ENCODE results near the gene CTAGE6. TPM values are rescaled to one million over a fixed set of nuclear protein-coding genes. Genes with fewer than 3 reads are reported as not detected.
"Not testable (repeated sequence)": the region's sequence is repeated elsewhere in the genome, so short reads cannot be mapped to it uniquely, and the experiment has no call there.

Gene CTAGE6
- total RNA-seq, 4 donors from 2014 or later: 0.26 to 2.4 (median 1.4) TPM; not detected in 1

DNA sequence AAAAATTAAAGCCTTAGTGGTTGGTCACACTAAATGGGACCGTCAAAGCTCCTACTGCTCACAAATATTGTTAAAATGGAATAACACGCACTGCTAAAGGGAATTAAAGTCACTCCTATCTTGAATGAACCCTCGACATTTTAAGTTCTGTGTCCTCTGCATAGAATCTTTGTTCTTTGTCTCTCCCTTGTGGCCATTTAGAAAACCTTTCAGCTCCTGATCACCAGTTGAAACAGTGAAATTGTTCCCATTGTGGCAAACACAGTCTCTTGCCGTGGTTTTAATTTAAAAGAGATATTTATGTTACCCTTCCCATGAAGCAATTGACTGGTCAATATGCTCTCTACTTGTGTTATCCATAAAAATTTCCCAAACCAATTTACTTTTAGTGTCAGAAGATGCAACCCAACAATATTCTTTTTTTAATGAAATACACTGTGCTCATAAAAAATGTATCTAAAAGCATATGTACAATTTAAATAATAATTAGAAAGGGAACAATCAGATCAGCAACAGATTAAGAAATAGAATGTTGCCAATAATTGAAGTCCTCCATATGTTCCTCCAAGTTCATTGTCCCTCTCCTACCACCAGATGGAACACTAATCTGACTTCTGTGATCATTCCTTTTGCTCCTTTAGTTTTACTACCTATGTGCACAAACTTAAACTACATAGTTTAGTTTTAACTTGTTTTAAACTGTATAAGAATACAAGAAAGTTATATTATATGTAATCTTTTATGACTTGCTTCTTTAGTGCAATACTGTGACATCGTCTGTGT lies 20.3 kb downstream of the CTAGE6 start:
- H3K4me1 ChIP-seq; H3K27ac ChIP-seq; intact Hi-C loops (cut with DNase I; ENCODE audit: low total_unique reads); H3K27me3 ChIP-seq; DNase-seq; H3K9me3 ChIP-seq; H3K36me3 ChIP-seq; H3K4me3 ChIP-seq: not testable (repeated sequence)
- TF ChIP-seq, protein P1, sequence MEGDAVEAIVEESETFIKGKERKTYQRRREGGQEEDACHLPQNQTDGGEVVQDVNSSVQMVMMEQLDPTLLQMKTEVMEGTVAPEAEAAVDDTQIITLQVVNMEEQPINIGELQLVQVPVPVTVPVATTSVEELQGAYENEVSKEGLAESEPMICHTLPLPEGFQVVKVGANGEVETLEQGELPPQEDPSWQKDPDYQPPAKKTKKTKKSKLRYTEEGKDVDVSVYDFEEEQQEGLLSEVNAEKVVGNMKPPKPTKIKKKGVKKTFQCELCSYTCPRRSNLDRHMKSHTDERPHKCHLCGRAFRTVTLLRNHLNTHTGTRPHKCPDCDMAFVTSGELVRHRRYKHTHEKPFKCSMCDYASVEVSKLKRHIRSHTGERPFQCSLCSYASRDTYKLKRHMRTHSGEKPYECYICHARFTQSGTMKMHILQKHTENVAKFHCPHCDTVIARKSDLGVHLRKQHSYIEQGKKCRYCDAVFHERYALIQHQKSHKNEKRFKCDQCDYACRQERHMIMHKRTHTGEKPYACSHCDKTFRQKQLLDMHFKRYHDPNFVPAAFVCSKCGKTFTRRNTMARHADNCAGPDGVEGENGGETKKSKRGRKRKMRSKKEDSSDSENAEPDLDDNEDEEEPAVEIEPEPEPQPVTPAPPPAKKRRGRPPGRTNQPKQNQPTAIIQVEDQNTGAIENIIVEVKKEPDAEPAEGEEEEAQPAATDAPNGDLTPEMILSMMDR (IDR thresholded peaks at IDR 0.05): peak; percentile 38 to 71 (median 43)

DNA sequence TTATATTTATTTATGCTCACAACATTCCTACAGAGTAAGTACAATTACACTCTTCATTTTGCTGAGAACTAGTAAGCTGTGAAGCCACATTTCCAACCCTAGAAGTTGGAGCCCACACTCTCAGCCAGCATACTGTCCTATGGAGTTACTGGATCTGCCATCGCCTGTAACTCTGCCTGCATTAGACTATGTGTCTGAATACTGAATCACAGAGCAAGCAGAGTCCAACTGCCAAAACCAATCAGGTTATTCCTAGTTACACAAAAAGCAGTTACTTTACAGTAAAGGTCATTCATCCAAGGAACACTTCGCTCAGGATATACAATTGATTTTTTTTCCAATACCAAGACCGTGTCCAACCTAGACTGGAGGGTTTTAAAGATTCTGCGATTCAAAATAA lies 21.5 kb downstream of the CTAGE6 start:
- no peak for DNase-seq
- Histone ChIP-seq H3K4me1 (no peaks in the 10 kb centered on the region), H3K4me3 (no peak overlapping the region), H3K27me3 (no peaks in the 10 kb centered on the region), H3K9me3 (no peaks in the 10 kb centered on the region), H3K27ac (no peak overlapping the region), H3K36me3 (no peaks in the 10 kb centered on the region)
- intact Hi-C loops (cut with DNase I; ENCODE audit: low total_unique reads): no loop called here
- no peak for TF ChIP-seq POLR2A (IDR thresholded peaks at IDR 0.05)
- TF ChIP-seq, protein P1 (IDR thresholded peaks at IDR 0.05): no peak

DNA sequence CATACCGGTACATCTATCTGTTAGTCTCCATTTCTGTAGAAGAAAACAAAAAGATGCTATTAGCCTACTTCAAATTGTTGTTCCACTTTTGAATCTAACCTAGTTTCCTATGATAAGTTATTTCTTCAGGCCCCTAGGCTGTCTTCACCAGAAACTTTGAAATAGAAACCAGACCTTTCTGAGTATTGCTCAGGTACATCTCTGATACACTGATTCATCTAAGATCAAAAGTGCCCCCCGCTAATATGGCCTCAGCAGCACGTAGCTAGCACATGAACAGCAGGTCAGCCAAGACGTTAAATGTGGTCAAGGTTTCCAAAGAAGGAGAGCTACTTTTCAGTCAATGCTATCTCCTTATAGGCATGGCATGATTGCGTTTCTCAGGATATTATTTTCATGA lies 23.6 kb downstream of the CTAGE6 start:
- no peak overlapping the region for H3K4me3 ChIP-seq
- H3K27me3 ChIP-seq: no peaks in the 10 kb centered on the region
- H3K36me3 ChIP-seq: no peaks in the 10 kb centered on the region
- no peak for DNase-seq
- H3K27ac ChIP-seq: no peak overlapping the region
- intact Hi-C loops (cut with DNase I; ENCODE audit: low total_unique reads): no loop called here
- TF ChIP-seq POLR2A (IDR thresholded peaks at IDR 0.05): no peak
- TF ChIP-seq, protein P1 (IDR thresholded peaks at IDR 0.05): no peak
- H3K4me1 ChIP-seq: no peaks in the 10 kb centered on the region
- no peaks in the 10 kb centered on the region for H3K9me3 ChIP-seq

DNA sequence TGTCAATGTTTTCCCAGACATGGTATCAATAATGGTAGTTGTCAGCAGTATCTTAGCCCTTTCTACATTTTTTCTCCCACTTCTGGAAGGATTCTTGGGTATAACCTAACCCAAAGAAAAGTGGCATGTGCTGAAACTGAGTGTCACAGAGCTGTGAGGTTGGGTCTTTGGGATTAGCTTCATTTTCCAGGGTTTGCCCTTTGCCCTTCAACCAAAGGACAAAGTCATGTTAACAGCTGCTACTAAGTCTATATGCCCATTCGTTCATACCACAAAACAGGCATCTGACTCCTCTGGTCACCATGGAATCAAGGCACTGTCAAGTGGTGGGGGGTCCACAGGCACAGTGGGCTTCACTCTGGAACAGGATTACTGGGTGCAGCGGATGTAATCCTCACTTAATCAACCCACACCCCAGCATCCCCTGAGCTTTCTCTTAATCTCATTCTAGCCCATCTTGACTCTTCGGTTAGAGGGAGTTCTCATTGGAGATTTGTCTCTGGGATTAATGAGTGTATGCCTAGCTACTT lies 29.1 kb downstream of the CTAGE6 start:
- Histone ChIP-seq H3K27me3 (no peaks in the 10 kb centered on the region), H3K36me3 (no peaks in the 10 kb centered on the region), H3K4me1 (no peaks in the 10 kb centered on the region), H3K27ac (no peak overlapping the region), H3K4me3 (no peak overlapping the region), H3K9me3 (no peaks in the 10 kb centered on the region)
- no peak for TF ChIP-seq POLR2A (IDR thresholded peaks at IDR 0.05)
- TF ChIP-seq, protein P1 (IDR thresholded peaks at IDR 0.05): no peak
- intact Hi-C loops (cut with DNase I; ENCODE audit: low total_unique reads): no loop called here
- DNase-seq: no peak

DNA sequence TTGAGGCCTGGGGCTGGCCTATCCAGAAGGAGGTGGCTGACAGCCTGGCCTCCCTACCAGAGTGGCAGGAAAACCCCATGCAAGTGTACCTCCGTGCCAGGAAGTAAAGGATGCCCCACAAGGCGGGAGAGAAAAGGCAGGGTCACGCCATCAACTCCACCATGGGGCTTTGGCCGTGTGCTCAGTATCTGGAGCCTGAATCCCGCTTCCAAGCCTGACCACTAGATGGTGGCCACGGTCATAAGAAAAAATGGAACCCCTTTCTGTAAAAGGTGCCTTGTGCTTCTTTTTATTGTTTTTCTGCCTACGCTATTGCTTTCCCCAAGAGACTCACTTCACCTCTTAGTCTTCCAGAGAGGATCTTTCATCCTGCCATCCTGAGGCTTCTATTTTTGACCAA lies 29.9 kb downstream of the CTAGE6 start:
- H3K4me3 ChIP-seq; H3K36me3 ChIP-seq; H3K27ac ChIP-seq; H3K27me3 ChIP-seq; H3K4me1 ChIP-seq; H3K9me3 ChIP-seq; DNase-seq; intact Hi-C loops (cut with DNase I; ENCODE audit: low total_unique reads): not testable (repeated sequence)

DNA sequence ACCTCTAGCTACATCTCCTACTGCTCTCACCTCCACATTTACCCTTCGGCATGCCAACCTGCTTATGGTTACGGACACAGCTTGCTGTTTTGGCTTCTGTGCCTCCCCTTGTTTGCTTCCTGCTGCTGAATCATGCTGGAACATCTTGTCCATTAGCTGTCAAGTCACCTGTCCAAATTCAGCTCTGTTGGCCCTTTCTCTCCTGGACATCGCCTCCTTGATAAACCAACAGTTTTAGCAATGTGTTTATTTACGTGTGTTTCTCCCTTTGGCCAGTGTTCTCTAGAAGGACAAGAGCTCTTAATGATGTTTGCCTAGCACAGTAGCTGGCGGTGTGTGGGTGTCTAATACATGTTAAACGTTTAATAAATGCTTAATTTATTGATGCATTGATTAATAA lies 31.4 kb downstream of the CTAGE6 start:
- DNase-seq; H3K36me3 ChIP-seq; H3K4me3 ChIP-seq; H3K27ac ChIP-seq; H3K9me3 ChIP-seq; intact Hi-C loops (cut with DNase I; ENCODE audit: low total_unique reads); H3K4me1 ChIP-seq; H3K27me3 ChIP-seq: not testable (repeated sequence)

DNA sequence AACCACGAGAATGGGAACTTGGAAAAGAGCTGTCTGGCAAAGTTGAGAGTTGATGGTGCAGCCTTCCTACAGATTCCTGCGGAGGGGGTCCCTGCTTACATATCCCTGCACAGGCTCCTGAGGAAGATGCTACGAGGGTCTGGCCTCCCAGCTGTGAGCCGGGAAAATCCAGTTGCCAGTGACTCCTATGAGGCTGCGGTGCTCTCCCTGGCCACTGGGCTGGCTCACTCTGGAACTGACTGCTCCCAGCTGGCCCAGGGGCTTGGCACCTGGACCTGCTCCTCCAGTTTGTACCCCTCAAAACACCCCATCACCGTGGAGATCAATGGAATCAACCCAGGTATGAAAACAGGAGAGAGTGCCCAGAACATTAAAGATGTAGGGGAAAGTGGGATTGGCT lies 37.2 kb downstream of the CTAGE6 start:
- H3K27ac ChIP-seq; H3K4me1 ChIP-seq; H3K9me3 ChIP-seq; DNase-seq; H3K4me3 ChIP-seq; intact Hi-C loops (cut with DNase I; ENCODE audit: low total_unique reads); H3K36me3 ChIP-seq; H3K27me3 ChIP-seq: not testable (repeated sequence)

DNA sequence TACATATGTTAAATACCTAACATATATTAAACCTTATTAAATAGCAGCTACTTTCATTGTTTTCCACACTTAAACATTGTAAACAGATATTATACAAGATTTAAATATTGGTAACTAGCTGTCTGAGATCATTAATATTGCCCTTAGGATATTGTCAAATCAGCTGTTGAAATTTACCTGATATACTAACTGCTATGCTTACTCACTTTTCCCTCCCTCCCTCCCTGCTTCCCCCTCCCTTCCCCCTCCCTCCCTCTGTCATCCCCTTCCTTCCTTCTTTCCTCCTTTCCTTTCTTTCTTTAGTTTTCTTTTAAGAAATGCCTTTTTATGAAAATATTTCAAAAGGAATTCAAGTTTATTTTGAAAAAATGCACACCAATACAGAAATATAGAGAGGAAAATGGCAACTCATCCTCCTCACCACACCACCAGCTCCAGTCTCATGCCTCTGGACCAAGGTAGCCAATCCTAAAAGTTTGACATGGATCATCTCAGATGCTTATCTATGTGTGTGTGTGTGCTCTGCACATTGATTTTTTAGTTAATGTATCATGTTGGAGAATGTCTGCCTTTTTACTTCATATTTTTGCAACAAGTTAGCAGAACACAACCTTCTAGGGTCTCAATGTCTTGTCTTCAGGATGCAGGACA lies 41.8 kb downstream of the CTAGE6 start:
- DNase-seq; H3K27ac ChIP-seq; H3K9me3 ChIP-seq; H3K36me3 ChIP-seq; H3K4me3 ChIP-seq; H3K27me3 ChIP-seq; H3K4me1 ChIP-seq; intact Hi-C loops (cut with DNase I; ENCODE audit: low total_unique reads): not testable (repeated sequence)

Data from uterus (tissue), 4 donors.